ENCODE data around the gene WDR88. TPM values are rescaled to one million over a fixed set of nuclear protein-coding genes. Genes with fewer than 3 reads are reported as not detected.
"Not testable (repeated sequence)": the region's sequence is repeated elsewhere in the genome, so short reads cannot be mapped to it uniquely, and the experiment has no call there.

WDR88 gene
- total and polyA plus RNA-seq, 2 of the 8 experiments (the other 6 are each of a cell fraction or from before 2014, with no cell fraction given): not detected

GRCh38 chr19:33126712-33127111, 5.2 kb upstream of the WDR88 start:
- WGBS, 2 experiments (ENCODE audit: extremely low coverage in 1 of 2, insufficient coverage in 1 of 2, insufficient read length in 1 of 2, insufficient replicate concordance in 2 of 2, low coverage in 1 of 2, low lambda C conversion rate in 2 of 2, missing lambda C conversion rate in 1 of 2): 98% methylated on average over 8 of the region's 8 CpGs; no CpG with 5 or more reads in 1 of the 2 experiments
- not testable (repeated sequence) for H3K36me3 ChIP-seq (ENCODE audit: control insufficient read depth in 2 of 4, insufficient read depth in 4 of 4, low read length in 3 of 4); H2BK20ac ChIP-seq (ENCODE audit: low read length); H2BK120ac ChIP-seq (replicated peaks; ENCODE audit: low read depth, low read length); H4K5ac ChIP-seq (ENCODE audit: insufficient read length, low read depth, low read length); H3K56ac ChIP-seq (replicated peaks; ENCODE audit: insufficient read length, low read depth, low read length); H3K14ac ChIP-seq (ENCODE audit: insufficient read length); FAIRE-seq; H2AFZ ChIP-seq (ENCODE audit: low read length); H2BK15ac ChIP-seq (ENCODE audit: low read length); H3K27ac ChIP-seq (ENCODE audit: low read depth, low read length); H3K4me2 ChIP-seq (ENCODE audit: insufficient read depth in 1 of 2, low read depth in 2 of 2, low read length in 2 of 2); H3K79me2 ChIP-seq (ENCODE audit: control insufficient read depth in 1 of 2, insufficient read depth in 2 of 2, low read length in 2 of 2); H3K9ac ChIP-seq (replicated peaks in 1 of 4; ENCODE audit: extremely low read depth in 1 of 4, low read depth in 3 of 4, low read length in 3 of 4); H4K20me1 ChIP-seq (replicated peaks in 1 of 2; ENCODE audit: control insufficient read depth in 1 of 2, insufficient read depth in 2 of 2, low read length in 2 of 2); H3K27me3 ChIP-seq (replicated peaks in 1 of 4; ENCODE audit: control insufficient read depth in 3 of 4, extremely low read depth in 1 of 4, insufficient read depth in 3 of 4, low read length in 3 of 4); H2BK12ac ChIP-seq (ENCODE audit: low read depth, low read length); H3K9me3 ChIP-seq (ENCODE audit: insufficient read depth in 2 of 2, low read depth in 1 of 2, low read length in 1 of 2); H3K23ac ChIP-seq (ENCODE audit: insufficient read length); H3K18ac ChIP-seq (ENCODE audit: extremely low read depth, low read length); H3K23me2 ChIP-seq (ENCODE audit: low read depth, low read length); H3K79me1 ChIP-seq (ENCODE audit: low read depth, low read length); H3K4me1 ChIP-seq (replicated peaks in 1 of 4; ENCODE audit: control insufficient read depth in 3 of 4, insufficient read depth in 4 of 4, low read length in 3 of 4); H3K4ac ChIP-seq (replicated peaks; ENCODE audit: insufficient read length, low read depth, low read length); DNase-seq (ENCODE audit: low read depth in 1 of 2, low spot score in 2 of 2); H4K8ac ChIP-seq (ENCODE audit: extremely low read depth, insufficient read depth, low read length); H2BK5ac ChIP-seq (ENCODE audit: low read depth, low read length); H3K4me3 ChIP-seq (ENCODE audit: extremely low read depth in 1 of 4, insufficient read depth in 2 of 4, low read depth in 3 of 4, low read length in 4 of 4); H4K91ac ChIP-seq (replicated peaks; ENCODE audit: insufficient read length, low read length); H2AK5ac ChIP-seq (ENCODE audit: low read depth, low read length)
- ChIA-PET CTCF (ENCODE audit: partially characterized antibody) (interaction anchor here (0.6 to 5.2 kb wide), 18 partner anchors 9 to 1881 kb away, joined by 3 to 58 read pairs (median 3); no protein-coding TSS in a partner anchor), POLR2A (ENCODE audit: partially characterized antibody) (interaction anchor here (1.2 kb wide), 1 partner anchor 154 kb away, joined by 3 read pairs; no protein-coding TSS in a partner anchor)

Data from H1 (cell line).